Stomach (tissue), 4 donors: ENCODE measurements around the gene FERMT1.

ENCODE experiments used
- POLR2A ChIP-seq, 4 donors: fragments of 450-650 bp; IDR thresholded peaks; one replicate each; pipeline ENCODE4 v1.6.1; 2016; ENCODE audit warnings: antibody characterized with exemption in 4 of 4, control low read depth in 2 of 4, mild to moderate bottlenecking in 1 of 4, moderate library complexity in 1 of 4
- TF ChIP-seq, protein P1 (sequence below), 7 experiments: fragments of 450-650 bp in 4 of 7; fragments of 200-600 bp in 3 of 7; sonication (generic) in 3 of 7; IDR thresholded peaks; one replicate each; pipeline ENCODE4 v1.5.1; 2016 to 2019; ENCODE audit warnings: antibody characterized with exemption in 7 of 7, control low read depth in 2 of 7, mild to moderate bottlenecking in 1 of 7

GRCh38 chr20:6127825-6128224 lies 5.0 kb upstream of the FERMT1 start:
- TF ChIP-seq, protein P1, sequence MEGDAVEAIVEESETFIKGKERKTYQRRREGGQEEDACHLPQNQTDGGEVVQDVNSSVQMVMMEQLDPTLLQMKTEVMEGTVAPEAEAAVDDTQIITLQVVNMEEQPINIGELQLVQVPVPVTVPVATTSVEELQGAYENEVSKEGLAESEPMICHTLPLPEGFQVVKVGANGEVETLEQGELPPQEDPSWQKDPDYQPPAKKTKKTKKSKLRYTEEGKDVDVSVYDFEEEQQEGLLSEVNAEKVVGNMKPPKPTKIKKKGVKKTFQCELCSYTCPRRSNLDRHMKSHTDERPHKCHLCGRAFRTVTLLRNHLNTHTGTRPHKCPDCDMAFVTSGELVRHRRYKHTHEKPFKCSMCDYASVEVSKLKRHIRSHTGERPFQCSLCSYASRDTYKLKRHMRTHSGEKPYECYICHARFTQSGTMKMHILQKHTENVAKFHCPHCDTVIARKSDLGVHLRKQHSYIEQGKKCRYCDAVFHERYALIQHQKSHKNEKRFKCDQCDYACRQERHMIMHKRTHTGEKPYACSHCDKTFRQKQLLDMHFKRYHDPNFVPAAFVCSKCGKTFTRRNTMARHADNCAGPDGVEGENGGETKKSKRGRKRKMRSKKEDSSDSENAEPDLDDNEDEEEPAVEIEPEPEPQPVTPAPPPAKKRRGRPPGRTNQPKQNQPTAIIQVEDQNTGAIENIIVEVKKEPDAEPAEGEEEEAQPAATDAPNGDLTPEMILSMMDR (IDR thresholded peaks at IDR 0.05) = no peak
- no peak for TF ChIP-seq POLR2A (IDR thresholded peaks at IDR 0.05)
